ENCODE results near the gene GABRA6. TPM values are rescaled to one million over a fixed set of nuclear protein-coding genes. Genes with fewer than 3 reads are reported as not detected.

Gene GABRA6
- total RNA-seq (2014; rRNA removed; shearing (Covaris generic)) (not detected in 2 replicates), polyA plus RNA-seq (2016; fragmentation: Nextera tagmentation; extraction: Ambion mirVana) (not detected in 2 replicates)
- long read RNA-seq: 0 reads

DNA sequence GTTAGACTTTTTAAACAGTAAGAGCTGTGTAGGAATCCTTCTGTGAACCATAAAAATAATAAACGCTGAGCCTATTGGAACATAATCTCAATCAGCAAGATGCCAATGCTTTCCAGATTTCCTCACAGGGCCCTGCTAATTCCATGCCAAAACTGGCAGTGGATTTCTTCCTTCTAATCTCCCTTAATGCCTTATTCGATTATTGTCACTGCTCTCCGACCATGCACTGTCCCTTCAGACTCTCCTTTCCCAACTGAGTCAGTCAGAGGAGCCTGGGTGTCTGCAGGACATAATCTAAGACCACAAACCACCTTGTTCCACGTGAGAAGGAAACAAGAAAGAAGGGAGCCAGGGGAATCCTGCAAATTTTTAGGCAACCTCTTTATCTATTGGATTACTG, at the start of gene GABRA6:
TSS of gene GABRA6 (plus strand) at position 261 of the 400 bp plus-strand sequence. CDS start 269 bp downstream, outside the sequence.
- no peak within 1 kb of the TSS for H3K4me3 Mint-ChIP-seq
- Histone ChIP-seq H3K36me3 (ENCODE audit: insufficient read depth) (no peaks in the 10 kb centered on the region), H3F3A (replicated peaks; ENCODE audit: low read depth) (no peaks in the 10 kb centered on the region), H2AFZ (no peak within 1 kb of the TSS; the same call in 1 of the 2 replicates), H3K4me2 (no peak within 1 kb of the TSS), H4K20me1 (replicated peaks; ENCODE audit: insufficient read depth) (no peaks in the 10 kb centered on the region), H3K4me3 (no peak within 1 kb of the TSS), H3K27ac (ENCODE audit: low read depth) (no peak within 1 kb of the TSS), H3K4me1 (ENCODE audit: insufficient read depth) (no peaks in the 10 kb centered on the region), H3K79me2 (replicated peaks; ENCODE audit: insufficient read depth) (no peaks in the 10 kb centered on the region), H3K9me2 (ENCODE audit: insufficient read depth) (no peaks in the 10 kb centered on the region), H3K27me3 (ENCODE audit: insufficient read depth) (no peaks in the 10 kb centered on the region)
- H3K9me3 Mint-ChIP-seq: peaks cover 2% of the 10 kb centered on the region; the same call in 1 of the 3 replicates
- peaks cover 2% of the 10 kb centered on the region for H3K27me3 Mint-ChIP-seq (ENCODE audit: insufficient read depth, low read depth, poor library complexity)
- no peaks in the 10 kb centered on the region for H3K36me3 Mint-ChIP-seq (ENCODE audit: low read depth)
- no peak for ATAC-seq
- DNase-seq (ENCODE audit: low spot score): no peak
- no peak within 1 kb of the TSS for H3K27ac Mint-ChIP-seq
- TF ChIP-seq EZH2 (IDR thresholded peaks at IDR 0.05; ENCODE audit: low read depth, unreplicated experiment) (no peak), EZH2phosphoT487 (IDR thresholded peaks at IDR 0.05; ENCODE audit: unreplicated experiment) (no peak), NANOG (IDR thresholded peaks at IDR 0.05; ENCODE audit: borderline replicate concordance) (no peak), CREB1 (CRISPR knock-in tag; IDR thresholded peaks at IDR 0.05; ENCODE audit: low read depth) (no peak), JUNB (IDR thresholded peaks at IDR 0.05; ENCODE audit: unreplicated experiment) (no peak), POLR2AphosphoS5 (IDR thresholded peaks at IDR 0.05; ENCODE audit: low read depth) (no peak), ZNF114 (CRISPR knock-in tag; IDR thresholded peaks at IDR 0.05) (no peak)
- TF ChIP-seq, protein P1, sequence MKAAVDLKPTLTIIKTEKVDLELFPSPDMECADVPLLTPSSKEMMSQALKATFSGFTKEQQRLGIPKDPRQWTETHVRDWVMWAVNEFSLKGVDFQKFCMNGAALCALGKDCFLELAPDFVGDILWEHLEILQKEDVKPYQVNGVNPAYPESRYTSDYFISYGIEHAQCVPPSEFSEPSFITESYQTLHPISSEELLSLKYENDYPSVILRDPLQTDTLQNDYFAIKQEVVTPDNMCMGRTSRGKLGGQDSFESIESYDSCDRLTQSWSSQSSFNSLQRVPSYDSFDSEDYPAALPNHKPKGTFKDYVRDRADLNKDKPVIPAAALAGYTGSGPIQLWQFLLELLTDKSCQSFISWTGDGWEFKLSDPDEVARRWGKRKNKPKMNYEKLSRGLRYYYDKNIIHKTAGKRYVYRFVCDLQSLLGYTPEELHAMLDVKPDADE (IDR thresholded peaks at IDR 0.05): no peak
- TF ChIP-seq, protein P2, sequence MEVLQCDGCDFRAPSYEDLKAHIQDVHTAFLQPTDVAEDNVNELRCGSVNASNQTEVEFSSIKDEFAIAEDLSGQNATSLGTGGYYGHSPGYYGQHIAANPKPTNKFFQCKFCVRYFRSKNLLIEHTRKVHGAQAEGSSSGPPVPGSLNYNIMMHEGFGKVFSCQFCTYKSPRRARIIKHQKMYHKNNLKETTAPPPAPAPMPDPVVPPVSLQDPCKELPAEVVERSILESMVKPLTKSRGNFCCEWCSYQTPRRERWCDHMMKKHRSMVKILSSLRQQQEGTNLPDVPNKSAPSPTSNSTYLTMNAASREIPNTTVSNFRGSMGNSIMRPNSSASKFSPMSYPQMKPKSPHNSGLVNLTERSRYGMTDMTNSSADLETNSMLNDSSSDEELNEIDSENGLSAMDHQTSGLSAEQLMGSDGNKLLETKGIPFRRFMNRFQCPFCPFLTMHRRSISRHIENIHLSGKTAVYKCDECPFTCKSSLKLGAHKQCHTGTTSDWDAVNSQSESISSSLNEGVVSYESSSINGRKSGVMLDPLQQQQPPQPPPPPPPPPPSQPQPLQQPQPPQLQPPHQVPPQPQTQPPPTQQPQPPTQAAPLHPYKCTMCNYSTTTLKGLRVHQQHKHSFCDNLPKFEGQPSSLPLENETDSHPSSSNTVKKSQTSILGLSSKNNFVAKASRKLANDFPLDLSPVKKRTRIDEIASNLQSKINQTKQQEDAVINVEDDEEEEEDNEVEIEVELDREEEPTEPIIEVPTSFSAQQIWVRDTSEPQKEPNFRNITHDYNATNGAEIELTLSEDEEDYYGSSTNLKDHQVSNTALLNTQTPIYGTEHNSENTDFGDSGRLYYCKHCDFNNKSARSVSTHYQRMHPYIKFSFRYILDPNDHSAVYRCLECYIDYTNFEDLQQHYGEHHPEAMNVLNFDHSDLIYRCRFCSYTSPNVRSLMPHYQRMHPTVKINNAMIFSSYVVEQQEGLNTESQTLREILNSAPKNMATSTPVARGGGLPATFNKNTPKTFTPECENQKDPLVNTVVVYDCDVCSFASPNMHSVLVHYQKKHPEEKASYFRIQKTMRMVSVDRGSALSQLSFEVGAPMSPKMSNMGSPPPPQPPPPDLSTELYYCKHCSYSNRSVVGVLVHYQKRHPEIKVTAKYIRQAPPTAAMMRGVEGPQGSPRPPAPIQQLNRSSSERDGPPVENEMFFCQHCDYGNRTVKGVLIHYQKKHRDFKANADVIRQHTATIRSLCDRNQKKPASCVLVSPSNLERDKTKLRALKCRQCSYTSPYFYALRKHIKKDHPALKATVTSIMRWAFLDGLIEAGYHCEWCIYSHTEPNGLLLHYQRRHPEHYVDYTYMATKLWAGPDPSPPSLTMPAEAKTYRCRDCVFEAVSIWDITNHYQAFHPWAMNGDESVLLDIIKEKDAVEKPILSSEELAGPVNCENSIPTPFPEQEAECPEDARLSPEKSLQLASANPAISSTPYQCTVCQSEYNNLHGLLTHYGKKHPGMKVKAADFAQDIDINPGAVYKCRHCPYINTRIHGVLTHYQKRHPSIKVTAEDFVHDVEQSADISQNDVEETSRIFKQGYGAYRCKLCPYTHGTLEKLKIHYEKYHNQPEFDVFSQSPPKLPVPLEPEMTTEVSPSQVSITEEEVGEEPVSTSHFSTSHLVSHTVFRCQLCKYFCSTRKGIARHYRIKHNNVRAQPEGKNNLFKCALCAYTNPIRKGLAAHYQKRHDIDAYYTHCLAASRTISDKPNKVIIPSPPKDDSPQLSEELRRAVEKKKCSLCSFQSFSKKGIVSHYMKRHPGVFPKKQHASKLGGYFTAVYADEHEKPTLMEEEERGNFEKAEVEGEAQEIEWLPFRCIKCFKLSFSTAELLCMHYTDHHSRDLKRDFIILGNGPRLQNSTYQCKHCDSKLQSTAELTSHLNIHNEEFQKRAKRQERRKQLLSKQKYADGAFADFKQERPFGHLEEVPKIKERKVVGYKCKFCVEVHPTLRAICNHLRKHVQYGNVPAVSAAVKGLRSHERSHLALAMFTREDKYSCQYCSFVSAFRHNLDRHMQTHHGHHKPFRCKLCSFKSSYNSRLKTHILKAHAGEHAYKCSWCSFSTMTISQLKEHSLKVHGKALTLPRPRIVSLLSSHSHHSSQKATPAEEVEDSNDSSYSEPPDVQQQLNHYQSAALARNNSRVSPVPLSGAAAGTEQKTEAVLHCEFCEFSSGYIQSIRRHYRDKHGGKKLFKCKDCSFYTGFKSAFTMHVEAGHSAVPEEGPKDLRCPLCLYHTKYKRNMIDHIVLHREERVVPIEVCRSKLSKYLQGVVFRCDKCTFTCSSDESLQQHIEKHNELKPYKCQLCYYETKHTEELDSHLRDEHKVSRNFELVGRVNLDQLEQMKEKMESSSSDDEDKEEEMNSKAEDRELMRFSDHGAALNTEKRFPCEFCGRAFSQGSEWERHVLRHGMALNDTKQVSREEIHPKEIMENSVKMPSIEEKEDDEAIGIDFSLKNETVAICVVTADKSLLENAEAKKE (CRISPR knock-in tag; IDR thresholded peaks at IDR 0.05): no peak
- no peaks in the 10 kb centered on the region; the same call in 2 of the 3 replicates for H3K4me1 Mint-ChIP-seq

Data from GM23338 (cell line).